Upper lobe of left lung (tissue), 6 donors: ENCODE measurements around the gene ZNF654. TPM values are rescaled to one million over a fixed set of nuclear protein-coding genes. Genes with fewer than 3 reads are reported as not detected.

Experiments
- ATAC-seq, 2 donors: fragments of 200-7000 bp; cut with Tn5 transposase; one replicate each; pipeline ENCODE4 v1.9.1; 2022; ENCODE audit warnings: mild to moderate bottlenecking in 2 of 2, moderate library complexity in 2 of 2; ENCODE audit not compliant: low FRiP score in 2 of 2
- DNase-seq, 2 donors: peaks; one replicate each; pipeline ENCODE4 v3.0.0-alpha.2; 2019 to 2020
- H3K27ac ChIP-seq, 4 donors: fragments of 200-600 bp; sonication (generic); one replicate each; pipeline ENCODE4 v1.5.1; 2016 to 2019
- H3K27me3 ChIP-seq, 4 donors: fragments of 200-600 bp; sonication (generic); one replicate each; pipeline ENCODE4 v1.5.1; 2017 to 2019
- H3K36me3 ChIP-seq, 4 donors: fragments of 200-600 bp; sonication (generic); one replicate each; pipeline ENCODE4 v1.5.1; 2016 to 2019
- H3K4me1 ChIP-seq, 4 donors: fragments of 200-600 bp; sonication (generic); one replicate each; pipeline ENCODE4 v1.5.1; 2018 to 2019
- H3K4me3 ChIP-seq, 4 donors: fragments of 200-600 bp; sonication (generic); one replicate each; pipeline ENCODE4 v1.5.1; 2017 to 2019; ENCODE audit warnings: mild to moderate bottlenecking in 2 of 4, moderate library complexity in 1 of 4
- H3K9me3 ChIP-seq, 4 donors: fragments of 200-600 bp; sonication (generic); one replicate each; pipeline ENCODE4 v1.5.1; 2018 to 2019
- EP300 ChIP-seq, 4 donors: sonication (generic); formaldehyde crosslinking; IDR thresholded peaks; one replicate each; pipeline ENCODE4 v1.5.1; 2017; ENCODE audit warnings: antibody characterized with exemption in 4 of 4, control low read depth in 2 of 4
- POLR2A ChIP-seq, 4 donors: fragments of 450-650 bp; IDR thresholded peaks; one replicate each; pipeline ENCODE4 v1.5.1; 2016 to 2017; ENCODE audit warnings: antibody characterized with exemption in 4 of 4, mild to moderate bottlenecking in 2 of 4
- POLR2AphosphoS5 ChIP-seq, 2 donors: sonication (generic); formaldehyde crosslinking; IDR thresholded peaks; one replicate each; pipeline ENCODE4 v1.5.1; 2017; ENCODE audit warnings: antibody characterized with exemption in 2 of 2
- WGBS, 2 donors: methylation state at CpG; one replicate each; pipeline ENCODE4 v1.1.5; 2017 to 2018; 5-methylcytosine and 5-hydroxymethylcytosine counted together
- total RNA-seq, 6 donors: library from RNA; depleted of rRNA in 4 of 6; stranded (reverse); fragments of >200 nt in 4 of 6; gene quantifications; one replicate each; pipeline versions ENCODE4 v1.1.0 to v1.2.1, GENCODE V29; 2016 to 2021
- TF ChIP-seq, protein P1 (sequence below), 6 experiments: fragments of 450-650 bp in 4 of 6; fragments of 200-600 bp in 2 of 6; sonication (generic) in 2 of 6; IDR thresholded peaks; one replicate each; pipeline ENCODE4 v1.5.1; 2016 to 2019; ENCODE audit warnings: antibody characterized with exemption in 6 of 6
- donor health status: DM: no; HTN: no; CAD: no; lungs with moderate emphysema.
- donor health status: DM: no; HTN: yes; CAD: no; lungs with severe emphysema.

Gene ZNF654
- total RNA-seq, 6 donors from 2014 or later: 4.9 to 21.4 (median 13.8) TPM

DNA sequence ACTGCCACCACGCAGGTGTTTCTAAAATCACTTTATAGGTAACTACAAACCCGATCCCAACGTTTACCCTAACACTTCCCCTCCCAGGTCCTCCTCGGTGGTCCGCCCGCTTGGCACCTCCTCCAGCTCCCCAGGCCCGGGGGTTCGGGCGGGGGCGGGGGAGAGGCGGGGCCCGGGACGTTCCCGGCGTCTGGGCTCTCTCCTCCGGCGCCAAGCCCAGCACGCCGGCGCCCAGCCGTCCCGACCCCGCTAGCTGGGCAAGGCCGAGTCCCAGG lies 812 bp upstream of the ZNF654 start:
- H3K27me3 ChIP-seq: no peaks in the 10 kb centered on the region
- peak in 1 of 2 donors; percentile 68 for ATAC-seq
- DNase-seq: no peak
- peak overlapping the region; percentile 94 to 95 (median 95) for H3K27ac ChIP-seq
- peaks cover 23 to 40% (median 32%) of the 10 kb centered on the region in 4 donors for H3K4me1 ChIP-seq
- no peaks in the 10 kb centered on the region for H3K9me3 ChIP-seq
- H3K4me3 ChIP-seq: peak overlapping the region; percentile 63 to 98 (median 88)
- peaks cover 8 to 17% (median 13%) of the 10 kb centered on the region in 4 donors for H3K36me3 ChIP-seq
- WGBS, 2 donors: 0 to 1% methylated on average over 6 to 22 of the region's 24 CpGs
- TF ChIP-seq POLR2A (IDR thresholded peaks at IDR 0.05): no peak
- TF ChIP-seq, protein P1, sequence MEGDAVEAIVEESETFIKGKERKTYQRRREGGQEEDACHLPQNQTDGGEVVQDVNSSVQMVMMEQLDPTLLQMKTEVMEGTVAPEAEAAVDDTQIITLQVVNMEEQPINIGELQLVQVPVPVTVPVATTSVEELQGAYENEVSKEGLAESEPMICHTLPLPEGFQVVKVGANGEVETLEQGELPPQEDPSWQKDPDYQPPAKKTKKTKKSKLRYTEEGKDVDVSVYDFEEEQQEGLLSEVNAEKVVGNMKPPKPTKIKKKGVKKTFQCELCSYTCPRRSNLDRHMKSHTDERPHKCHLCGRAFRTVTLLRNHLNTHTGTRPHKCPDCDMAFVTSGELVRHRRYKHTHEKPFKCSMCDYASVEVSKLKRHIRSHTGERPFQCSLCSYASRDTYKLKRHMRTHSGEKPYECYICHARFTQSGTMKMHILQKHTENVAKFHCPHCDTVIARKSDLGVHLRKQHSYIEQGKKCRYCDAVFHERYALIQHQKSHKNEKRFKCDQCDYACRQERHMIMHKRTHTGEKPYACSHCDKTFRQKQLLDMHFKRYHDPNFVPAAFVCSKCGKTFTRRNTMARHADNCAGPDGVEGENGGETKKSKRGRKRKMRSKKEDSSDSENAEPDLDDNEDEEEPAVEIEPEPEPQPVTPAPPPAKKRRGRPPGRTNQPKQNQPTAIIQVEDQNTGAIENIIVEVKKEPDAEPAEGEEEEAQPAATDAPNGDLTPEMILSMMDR (IDR thresholded peaks at IDR 0.05): no peak
- TF ChIP-seq EP300 (IDR thresholded peaks at IDR 0.05): no peak
- no peak for TF ChIP-seq POLR2AphosphoS5 (IDR thresholded peaks at IDR 0.05)

DNA sequence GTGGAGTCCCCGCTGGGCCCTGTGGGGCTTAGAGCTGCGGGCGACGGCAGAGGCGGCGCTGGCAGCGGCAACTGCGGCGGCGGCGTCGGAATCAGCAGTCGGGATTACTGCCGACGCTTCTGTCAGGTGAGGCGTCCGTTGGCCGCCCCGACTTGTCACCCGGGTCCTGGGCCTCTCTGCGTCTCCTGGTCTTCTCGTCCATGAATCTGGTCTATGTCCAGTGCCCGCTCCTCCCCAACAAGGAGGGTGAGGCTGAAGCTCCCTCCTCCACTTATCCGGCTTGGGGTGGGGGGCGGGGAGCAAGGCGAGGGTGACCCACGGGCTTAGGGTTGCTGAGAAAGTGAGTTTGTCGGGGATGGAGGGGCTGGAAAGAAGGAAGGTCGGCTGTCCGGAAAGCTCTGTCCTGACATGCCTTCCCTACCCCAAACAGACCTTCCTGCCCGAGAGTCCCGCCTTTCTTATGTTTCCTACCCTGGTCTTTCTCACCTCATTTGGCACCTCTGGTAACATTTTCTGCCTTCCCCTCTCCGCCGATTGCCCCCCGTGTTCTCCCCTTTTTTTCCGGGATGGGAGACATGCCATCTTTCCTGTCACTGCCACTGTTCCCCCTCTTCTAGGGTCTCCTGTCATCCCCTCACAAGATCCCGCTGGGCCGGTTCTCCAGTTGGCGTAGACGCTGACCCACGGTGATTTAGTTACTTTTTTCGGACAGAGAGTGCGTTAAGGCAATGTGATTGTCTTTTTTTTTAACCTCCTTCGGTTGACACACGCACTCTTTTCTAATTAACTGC lies 520 bp downstream of the ZNF654 start:
- peak in 1 of 2 donors; percentile 39 for DNase-seq
- Histone ChIP-seq H3K9me3 (no peaks in the 10 kb centered on the region), H3K4me3 (peak overlapping the region; percentile 63 to 98 (median 94)), H3K27ac (peak overlapping the region; percentile 94 to 95 (median 95)), H3K4me1 (peaks cover 33 to 49% (median 36%) of the 10 kb centered on the region in 4 donors), H3K36me3 (peaks cover 8 to 16% (median 12%) of the 10 kb centered on the region in 4 donors), H3K27me3 (no peaks in the 10 kb centered on the region)
- 1% methylated on average over 20 to 32 of the region's 45 CpGs for WGBS, 2 donors
- peak in 1 of 2 donors; percentile 3 for ATAC-seq
- TF ChIP-seq POLR2A (IDR thresholded peaks at IDR 0.05): peak in 1 of 4 donors; percentile 16
- TF ChIP-seq, protein P1 (IDR thresholded peaks at IDR 0.05): no peak

DNA sequence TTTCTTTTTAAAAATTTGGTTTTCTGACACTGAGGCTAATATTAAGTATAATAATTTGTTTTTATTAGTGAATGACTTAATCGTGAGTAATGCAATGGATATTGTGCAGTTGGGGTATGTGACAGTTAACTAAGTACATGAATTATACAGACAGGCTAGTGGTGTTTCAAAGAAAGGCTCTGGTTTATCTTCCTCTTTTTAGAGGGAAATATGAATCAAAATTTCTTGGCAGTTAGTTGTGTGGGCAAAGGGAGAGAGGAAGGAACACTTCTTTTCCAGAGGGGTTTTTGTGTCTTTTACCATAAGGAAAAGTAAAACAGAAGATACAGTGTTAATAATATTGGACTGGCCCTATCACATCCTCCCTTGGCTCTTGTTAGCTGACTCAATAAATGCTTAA lies 2.7 kb downstream of the ZNF654 start:
- TF ChIP-seq POLR2A (IDR thresholded peaks at IDR 0.05): no peak
- no peak for TF ChIP-seq POLR2AphosphoS5 (IDR thresholded peaks at IDR 0.05)
- no peak for TF ChIP-seq EP300 (IDR thresholded peaks at IDR 0.05)
- TF ChIP-seq, protein P1 (IDR thresholded peaks at IDR 0.05): no peak
- H3K4me3 ChIP-seq: no peak overlapping the region
- no peak for DNase-seq

DNA sequence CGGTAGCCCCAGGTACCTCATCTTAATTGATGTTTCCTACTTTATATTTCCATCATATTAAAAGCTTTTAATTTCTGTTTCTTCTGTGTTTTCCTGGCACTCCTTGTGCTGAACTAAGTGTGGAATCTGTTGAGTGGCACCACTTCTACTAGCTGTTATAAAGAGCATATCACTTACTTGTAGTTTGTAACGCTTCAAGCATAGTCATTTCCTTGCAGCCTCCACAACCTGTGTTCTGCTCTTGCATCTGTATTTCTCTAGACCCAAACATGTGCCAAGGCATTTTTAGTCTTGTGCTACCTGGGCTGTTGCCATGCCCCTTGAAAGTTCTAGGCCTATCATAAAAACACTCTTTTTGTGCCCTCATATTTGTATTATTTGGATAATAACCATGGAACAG lies 16.0 kb downstream of the ZNF654 start:
- no peak overlapping the region for H3K27ac ChIP-seq
- peaks cover 12 to 18% (median 16%) of the 10 kb centered on the region in 4 donors for H3K4me1 ChIP-seq
- 32 to 43% methylated on average over 2 of the region's 2 CpGs for WGBS, 2 donors
- H3K36me3 ChIP-seq: no peaks in the 10 kb centered on the region
- H3K27me3 ChIP-seq: no peaks in the 10 kb centered on the region
- DNase-seq (no peak), ATAC-seq (no peak)
- H3K9me3 ChIP-seq: peaks cover 0 to 4% (median 0%) of the 10 kb centered on the region in 4 donors
- TF ChIP-seq EP300 (IDR thresholded peaks at IDR 0.05) (no peak), POLR2AphosphoS5 (IDR thresholded peaks at IDR 0.05) (no peak), POLR2A (IDR thresholded peaks at IDR 0.05) (no peak)
- TF ChIP-seq, protein P1 (IDR thresholded peaks at IDR 0.05): no peak
- H3K4me3 ChIP-seq: no peak overlapping the region

More for the DNA sequence above, 2.7 kb downstream of the ZNF654 start:
- Histone ChIP-seq H3K9me3 (no peaks in the 10 kb centered on the region), H3K27ac (no peak overlapping the region), H3K27me3 (no peaks in the 10 kb centered on the region), H3K4me1 (peaks cover 33 to 43% (median 37%) of the 10 kb centered on the region in 4 donors), H3K36me3 (peaks cover 0 to 3% (median 0%) of the 10 kb centered on the region in 4 donors)
- no peak for ATAC-seq
- WGBS, 2 donors: 5 to 39% methylated on average over 1 of the region's 1 CpG
